ENCODE results near the gene SERPINB6.
"Not testable (repeated sequence)": the region's sequence is repeated elsewhere in the genome, so short reads cannot be mapped to it uniquely, and the experiment has no call there.

Gene SERPINB6

GRCh38 chr6:2913621-2914317 lies 57.6 kb downstream of the SERPINB6 start:
- no peak for DNase-seq (ENCODE audit: low read depth)

GRCh38 chr6:2911171-2911570 lies 60.2 kb downstream of the SERPINB6 start:
- DNase-seq (ENCODE audit: low read depth) = no peak

GRCh38 chr6:2909718-2910117 lies 61.6 kb downstream of the SERPINB6 start:
- DNase-seq (ENCODE audit: low read depth) = peak; percentile 13

GRCh38 chr6:2909051-2909606 lies 62.2 kb downstream of the SERPINB6 start:
- not testable (repeated sequence) for DNase-seq (ENCODE audit: low read depth)

- peak; percentile 5 for DNase-seq (ENCODE audit: low read depth)
Measured at GRCh38 chr6:2908516-2908915, 62.9 kb downstream of the SERPINB6 start.

- not testable (repeated sequence) for DNase-seq (ENCODE audit: low read depth)
Measured at GRCh38 chr6:2903411-2904185, 67.8 kb downstream of the SERPINB6 start.

GRCh38 chr6:2901645-2902502 lies 69.5 kb downstream of the SERPINB6 start:
- DNase-seq (ENCODE audit: low read depth) = not testable (repeated sequence)

GRCh38 chr6:2900821-2901644 lies 70.3 kb downstream of the SERPINB6 start:
- DNase-seq (ENCODE audit: low read depth) = peak; percentile 2

GRCh38 chr6:2900221-2900807 lies 71.1 kb downstream of the SERPINB6 start:
- DNase-seq (ENCODE audit: low read depth) = no peak

- no peak for DNase-seq (ENCODE audit: low read depth)
Measured at GRCh38 chr6:2899596-2899995, 71.8 kb downstream of the SERPINB6 start.

Measured in EH (cell line).